ENCODE results near the gene HMX1.
A peak's percentile ranks its signal among the peaks of the same experiment; 100 is the strongest.

HMX1 gene

DNA sequence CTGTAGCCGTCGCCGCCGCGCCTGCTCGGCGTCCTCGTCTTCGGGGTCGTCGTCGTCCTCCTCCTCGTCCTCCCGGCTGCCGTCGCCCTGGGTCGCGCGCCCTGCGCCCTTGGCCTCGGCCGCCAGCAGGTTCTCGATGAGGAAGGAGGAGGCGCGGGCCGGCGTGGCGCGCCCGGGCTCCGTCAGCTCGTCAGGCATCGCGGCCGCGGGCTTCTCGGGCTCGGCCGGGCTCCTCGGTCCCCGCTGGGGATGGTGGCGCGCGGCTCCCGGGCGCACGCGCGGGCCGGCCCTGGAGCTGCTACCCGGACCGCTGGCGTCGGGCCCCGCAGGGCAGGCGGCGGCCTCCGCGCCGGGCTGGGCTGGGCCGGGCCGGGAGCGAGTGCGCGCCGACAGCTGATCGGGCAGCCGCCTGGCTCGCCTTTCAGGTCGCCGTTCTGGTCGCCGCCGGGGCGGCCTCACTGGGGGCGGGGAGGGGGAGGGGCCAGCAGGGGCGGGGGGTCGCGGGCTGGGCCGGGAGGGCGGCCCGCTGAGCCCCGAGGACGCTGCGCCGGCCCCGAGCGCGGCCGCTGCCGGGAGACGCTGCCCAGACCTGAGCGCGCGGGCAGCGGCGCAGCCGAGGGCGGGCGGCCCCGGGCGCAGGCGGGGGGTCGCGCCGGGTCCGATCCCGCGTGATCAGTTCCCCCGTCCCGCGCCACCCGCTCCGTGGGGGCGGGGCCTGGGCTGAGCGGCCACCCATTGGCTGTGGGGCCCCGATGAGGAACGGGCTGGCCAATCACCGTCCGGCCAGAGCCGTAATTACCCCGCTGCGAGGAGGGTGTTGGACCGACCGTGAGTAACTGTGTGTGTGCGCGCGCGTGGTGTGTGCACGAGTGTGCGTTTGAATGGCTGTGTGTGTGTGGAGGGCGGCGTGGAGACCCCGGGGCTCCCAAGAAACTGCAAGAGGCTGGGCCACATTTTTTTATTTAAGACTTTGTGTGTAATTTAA is at the start of gene HMX1:
HMX1 (minus strand) TSS at position 423 of the 985 bp plus-strand sequence; CDS start at position 198, 225 bp downstream.
- DNase-seq (ENCODE audit: low read depth): no peak

DNA sequence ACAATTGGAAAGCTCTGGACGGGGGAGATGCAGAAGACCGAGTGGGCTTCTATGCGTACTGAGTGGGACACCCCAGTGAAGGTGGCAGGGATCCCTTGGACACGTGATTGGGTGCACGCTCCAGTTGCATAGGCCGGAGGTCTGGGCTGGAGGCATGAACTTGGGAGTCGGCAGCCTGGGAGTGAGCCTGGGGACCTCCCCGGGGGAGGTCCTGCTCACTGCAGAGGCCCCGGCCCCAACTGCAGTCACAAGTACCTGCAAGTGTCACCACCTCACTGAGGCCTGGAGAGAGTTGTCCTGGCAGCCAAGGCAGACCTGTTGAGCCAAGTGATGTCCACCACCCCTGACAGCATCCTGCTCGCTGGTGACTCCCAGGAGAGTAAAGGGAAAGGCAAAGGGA is 49.3 kb upstream of the HMX1 start:
- no peak for DNase-seq (ENCODE audit: low read depth)

DNA sequence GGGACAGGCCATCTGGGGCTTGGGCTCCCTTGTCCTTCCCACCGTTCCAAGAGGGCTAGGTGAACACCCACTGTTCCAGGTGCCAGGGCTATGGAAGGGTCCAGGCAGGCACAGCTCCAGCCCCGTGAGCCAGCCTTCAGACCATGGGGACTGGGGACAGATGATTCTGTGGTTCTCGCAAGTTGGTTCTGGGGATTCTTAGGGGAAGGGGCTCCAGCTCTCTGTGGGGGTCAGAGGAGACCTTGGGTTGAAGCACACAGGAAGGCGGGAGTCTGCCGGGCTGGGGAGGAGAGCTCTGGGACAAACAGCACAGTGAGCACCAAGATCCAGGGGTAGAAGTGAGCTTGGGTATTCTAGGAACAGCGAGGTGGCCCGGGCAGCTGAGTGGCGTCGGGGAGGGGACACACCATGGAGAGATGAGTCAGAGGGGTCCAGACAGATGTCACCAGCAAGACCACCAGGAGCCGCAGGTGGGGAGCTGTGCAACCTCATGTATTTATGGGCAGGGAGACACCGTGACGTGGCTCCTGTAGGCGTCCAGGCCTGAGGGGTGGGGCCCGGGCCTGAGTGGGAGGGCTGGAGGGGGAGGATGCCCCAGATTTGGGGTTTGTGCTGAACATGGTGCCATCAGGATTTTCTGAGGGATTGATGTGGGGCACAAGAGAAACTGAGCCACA is 48.8 kb upstream of the HMX1 start:
- DNase-seq (ENCODE audit: low read depth): no peak

DNA sequence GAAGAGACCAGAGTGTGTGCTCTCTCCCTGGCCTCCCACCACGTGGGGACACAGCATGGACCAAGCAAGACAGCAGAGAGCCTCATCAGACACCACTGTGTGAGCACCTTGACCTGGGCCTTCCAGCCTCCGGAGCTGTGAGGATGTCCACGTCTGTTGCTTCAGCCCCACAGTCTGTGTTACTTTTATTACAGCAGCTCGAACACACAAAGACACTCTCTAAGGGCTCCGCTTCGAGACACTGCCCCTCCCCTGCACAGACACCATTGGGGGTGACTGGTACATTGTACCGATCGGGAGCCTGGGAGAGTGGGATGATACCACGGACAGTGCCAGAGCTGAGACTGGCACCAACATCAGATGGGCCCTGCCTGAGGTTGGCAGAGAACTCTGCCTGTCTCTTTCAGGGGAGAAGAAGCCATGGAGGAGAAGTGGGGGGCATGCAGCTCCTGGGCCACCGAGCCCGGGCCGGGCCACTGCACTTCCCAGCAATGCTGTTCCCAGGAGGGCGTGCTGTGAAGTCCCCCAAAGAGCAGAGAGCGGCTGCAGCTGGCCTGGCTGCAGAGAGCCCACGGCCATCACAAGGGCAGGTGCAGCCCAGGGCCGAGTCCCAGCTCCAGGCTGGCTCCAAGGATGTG is 48.1 kb upstream of the HMX1 start:
- DNase-seq (ENCODE audit: low read depth): no peak

DNA sequence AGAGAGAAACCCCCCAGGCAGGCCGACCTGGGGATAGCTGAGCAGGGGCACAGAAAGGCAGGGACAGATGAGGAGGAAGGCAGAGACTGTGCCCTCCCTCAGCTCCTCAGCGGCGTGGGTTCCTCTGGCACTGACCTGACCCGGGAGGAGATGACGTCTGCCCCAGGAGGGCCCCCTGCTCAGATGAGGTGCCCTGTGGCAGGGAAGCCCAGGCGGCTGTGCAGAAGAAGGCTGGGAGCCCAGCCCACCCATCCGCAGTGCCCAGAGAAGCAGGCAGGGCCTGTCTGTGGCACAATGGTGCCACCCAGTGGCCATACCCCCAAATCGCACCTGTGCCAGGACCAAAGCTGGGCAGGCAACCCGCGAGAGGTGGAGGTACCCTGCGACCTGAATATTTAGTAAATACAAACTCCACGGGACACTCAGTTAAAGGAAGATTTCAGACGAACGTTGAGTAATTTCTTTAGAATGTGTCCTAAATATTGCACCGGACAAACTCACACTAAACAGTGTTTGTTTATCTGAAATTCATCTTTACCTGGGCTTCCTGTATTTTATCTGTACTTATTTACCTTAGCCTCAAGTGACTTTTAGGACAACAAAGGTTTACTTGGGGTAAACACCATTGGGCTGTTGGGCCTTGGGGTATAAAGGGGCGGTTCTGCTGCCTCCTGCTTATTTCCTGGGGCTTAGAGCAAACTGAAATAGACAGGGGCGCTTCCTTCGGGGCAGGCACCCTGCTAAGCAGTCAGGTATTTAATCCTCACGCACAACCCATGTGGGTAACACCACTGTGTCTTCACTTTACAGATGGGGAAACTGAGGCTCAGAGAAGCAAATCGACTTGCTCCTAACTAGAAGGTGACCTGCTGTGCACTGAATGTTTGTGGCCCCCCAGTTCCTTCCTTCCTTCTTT is 46.5 kb upstream of the HMX1 start:
- DNase-seq (ENCODE audit: low read depth): peak; percentile 35

DNA sequence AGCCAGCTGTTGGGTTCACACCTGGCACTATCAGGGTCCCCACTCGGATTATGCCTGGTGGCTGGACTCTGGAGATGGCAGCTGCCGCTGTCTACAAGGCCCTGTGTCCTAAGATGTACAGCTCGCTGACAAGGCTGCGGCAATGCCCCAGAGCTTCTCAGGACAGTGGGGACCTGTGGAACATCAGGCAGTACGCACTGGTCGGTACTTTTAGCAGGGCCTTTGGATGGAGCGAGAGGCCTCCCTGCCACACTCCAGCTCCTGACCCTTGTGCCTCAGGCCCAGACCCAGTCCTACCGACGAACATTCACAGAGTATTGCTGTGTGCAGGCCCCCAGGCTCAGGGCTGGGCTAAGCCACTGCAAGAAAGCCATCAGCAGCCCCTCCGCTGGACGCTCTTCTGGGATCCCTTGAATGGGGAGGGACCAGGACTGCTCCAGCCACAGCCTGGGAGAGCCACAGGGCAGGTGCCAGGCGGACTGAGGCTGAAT is 45.7 kb upstream of the HMX1 start:
- DNase-seq (ENCODE audit: low read depth): no peak

DNA sequence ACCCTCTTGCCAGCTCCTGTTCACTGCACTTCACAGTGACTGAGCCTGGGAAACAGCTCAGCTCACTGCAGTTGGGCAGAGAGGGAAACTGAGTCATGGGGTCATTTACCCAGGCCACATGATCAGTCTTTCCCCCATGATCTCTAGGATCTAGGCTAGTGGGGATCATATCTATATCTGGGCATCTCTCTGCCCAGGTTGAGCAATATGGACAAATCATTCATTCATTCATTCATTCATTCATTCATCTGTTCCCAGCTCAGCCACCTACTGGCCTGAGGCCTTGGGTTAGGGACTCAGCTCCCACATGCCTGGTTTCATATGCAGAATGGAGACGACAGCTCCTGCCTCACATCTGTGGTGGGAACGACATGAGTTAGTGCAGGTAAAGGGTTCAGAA is 45.3 kb upstream of the HMX1 start:
- no peak for DNase-seq (ENCODE audit: low read depth)

DNA sequence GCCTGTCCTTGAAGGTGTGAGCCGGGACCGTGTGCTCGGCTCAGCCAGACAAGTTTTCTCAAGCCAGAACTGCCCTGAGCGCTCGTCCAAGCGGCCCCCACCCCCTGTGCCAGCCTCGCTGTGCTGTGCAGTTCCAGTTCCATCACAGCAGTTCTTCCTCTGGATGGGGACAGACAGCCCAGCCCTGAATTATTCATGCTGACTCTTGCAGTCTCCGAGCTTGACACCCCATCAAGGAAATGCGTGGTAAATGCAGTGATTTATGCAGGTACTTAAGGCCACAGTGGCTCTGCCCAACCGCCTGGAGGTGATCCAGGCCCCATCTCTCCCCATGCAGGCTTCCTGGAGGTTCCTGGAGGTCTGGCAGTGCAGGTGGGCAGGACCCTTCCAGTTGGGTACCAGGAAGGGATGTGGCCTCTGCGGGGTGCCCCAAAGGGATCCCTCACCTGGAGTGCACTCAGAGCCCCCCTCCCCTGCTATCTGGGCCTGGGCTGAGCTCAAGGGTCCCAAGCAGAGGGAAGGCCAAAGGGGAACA is 44.8 kb upstream of the HMX1 start:
- DNase-seq (ENCODE audit: low read depth): no peak

DNA sequence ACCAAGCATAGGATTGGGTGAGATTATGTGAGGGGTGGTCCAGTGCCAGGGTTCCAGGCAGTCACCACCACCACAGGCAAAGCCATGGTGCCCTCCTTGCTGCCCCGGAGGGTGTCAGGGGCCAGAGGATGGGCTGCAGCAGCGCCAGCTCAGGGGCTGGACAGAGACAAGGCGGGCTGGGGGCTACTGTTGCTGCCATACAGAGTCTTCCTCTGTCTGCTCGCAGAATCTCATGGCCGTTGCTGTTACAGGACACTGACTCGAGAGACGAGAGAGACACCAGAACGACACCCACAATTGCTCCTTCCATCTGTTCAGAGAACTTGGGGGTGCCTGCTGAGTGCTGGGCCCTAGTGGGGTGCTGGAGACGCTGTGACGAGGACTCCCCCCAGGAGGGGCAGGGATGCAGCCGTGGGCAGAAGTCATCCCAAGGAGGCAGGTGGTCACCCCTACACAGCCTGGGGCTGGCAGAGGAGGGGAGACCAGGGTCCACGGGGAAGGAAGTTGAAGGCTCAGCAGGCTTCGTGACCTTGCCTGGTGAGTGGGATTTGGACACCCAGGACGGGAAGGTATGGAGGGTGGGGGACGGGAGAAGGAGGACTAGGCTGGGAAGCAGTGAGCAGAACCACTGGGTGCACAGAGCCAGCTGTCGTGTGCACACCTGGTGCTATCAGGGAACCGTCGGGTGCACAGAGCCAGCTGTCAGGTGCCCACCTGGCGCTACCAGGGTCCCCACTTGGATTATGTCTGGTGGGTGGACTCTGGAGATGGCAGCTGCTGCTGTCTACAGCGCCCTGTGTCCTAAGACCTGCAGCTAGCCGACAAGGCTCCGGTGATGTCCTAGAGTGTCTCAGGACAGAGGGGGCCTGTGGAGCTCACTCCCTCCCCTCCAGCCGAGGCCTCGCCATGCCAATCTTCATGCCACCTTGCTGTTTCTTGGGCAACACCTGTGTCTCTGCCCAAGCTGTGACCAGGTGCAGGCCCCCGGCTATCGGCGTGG is 43.9 kb upstream of the HMX1 start:
- no peak for DNase-seq (ENCODE audit: low read depth)

DNA sequence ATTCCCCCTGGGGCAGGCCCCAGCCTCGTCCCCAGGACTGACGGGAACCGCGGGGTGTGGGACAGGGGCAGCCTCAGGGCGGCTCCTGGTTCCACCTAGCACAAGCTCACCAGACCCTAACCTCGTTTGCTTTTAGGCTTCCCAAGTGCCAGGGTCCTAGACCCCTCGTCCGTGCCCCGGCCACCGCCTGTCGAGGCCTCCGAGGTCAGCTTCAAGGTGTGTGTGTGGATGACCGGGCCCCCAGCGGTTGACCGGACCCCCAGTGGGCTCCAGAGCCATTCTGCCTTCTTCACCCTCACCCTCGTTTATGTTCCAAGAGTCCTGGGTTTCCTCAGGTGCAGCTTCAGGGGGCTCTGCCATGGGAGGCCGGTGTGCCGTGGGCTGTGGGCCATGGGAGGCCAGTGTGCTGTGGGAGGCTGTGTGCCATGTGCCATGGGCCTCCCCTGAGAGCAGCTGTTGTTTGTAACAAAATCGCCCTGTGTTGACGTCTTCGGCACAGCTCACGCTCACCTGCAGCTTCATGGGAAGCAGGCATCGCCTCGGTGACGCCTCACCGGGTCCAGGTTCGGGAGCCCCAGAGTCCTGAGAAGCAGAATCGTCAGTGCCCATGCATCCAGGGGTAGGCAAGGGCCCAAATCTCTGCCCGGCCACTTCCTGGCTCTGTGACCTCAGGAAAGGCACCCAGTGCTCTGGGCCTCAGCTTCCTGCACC is 43.0 kb upstream of the HMX1 start:
- DNase-seq (ENCODE audit: low read depth): no peak

DNA sequence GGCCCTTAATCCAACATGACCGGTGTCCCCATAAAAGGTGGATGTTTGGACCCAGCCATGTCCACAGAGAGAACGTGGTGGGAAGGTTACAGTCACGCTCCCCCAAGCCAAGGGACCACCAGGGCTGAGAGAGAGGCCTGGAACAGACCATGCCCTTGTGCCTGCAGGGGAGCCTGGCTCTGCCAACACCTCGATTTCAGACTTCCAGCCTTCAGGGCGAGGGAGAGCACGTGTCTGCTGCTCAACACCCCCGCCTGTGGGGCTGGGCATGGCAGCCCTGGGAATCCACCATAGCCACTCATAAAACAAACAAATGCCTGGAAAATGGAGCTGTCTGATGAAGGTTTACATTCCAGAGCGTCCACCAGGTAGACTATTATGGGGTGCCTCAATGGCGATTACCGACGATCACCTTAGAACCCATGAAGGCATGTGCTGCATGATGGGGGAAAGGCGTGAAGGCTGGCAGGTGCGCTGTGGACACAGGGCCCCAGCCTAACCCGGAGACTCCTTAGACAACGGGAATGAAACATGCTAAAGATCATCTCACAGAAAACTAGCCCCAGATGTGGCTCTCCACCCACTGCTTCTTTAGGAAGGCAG is 42.3 kb upstream of the HMX1 start:
- DNase-seq (ENCODE audit: low read depth): no peak

DNA sequence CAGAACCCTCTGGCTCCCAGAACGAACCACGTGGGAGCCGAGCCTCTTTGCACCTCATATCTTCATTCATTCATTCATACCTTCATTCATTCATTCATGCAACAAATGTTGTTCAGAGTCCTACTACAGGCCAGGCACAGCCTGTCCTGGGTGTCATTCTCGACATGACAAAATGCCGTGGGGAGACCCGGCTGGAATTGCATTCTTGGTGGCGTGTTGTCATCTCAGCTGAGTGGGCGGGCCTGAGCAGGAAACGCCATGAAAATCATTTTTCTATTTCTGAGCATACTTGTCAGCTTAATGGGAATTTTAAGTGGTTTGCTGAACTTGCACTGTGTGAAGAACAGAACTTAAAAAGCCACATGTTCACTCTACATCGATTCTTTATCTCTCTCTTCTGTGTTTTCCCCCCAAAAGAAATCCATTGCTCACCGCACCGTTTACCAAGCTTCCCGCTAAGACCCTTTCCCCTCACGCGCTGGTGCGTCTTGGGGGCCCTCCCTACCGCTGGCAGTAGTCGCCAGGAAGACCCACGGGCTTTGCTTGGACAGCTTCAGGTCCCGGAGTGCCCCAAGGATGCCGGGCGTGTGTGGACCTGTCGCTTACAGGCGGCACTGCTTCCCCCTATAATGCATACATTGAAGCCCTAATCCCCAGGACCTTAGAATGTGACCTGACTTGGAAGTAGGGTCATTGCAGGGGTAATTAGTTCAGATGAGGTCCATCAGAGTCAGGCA is 41.6 kb upstream of the HMX1 start:
- DNase-seq (ENCODE audit: low read depth): no peak

DNA sequence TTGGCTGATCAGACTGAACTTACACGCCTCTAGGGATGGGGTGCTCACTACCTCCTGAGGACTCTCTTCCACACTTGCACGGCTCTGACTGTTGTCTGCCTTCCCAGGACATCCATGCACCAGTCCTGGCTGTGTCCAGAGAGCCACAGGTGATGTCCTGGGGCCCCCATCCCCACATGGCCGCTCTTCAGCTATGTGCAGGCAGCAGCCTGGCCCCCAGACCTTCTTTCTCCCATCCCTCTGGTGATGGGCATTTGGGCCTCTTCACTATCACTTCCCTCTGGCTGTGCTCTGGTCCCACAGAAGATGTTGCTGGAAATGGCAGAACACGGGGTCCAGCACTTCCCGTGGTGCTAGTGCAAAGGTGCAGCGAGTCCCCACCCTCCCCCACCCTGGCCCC is 40.9 kb upstream of the HMX1 start:
- no peak for DNase-seq (ENCODE audit: low read depth)

DNA sequence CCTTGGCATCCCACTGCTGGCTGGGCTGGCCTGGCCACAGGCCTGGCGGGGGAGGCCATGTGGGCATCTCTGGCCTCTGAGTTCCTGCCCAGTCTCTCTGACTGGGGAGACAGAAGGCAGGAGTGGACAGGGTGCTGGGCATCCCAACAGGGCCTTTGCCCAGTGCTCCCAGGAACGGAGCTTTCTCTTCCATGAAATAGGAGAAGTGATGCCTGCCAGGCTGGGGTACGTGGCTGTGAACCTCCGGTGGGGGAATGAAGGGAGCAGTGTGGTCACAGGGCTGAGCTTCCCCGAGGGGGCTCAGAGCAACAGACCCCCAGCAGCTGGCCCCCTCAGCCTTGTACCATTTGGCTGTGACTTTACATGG is 40.4 kb upstream of the HMX1 start:
- no peak for DNase-seq (ENCODE audit: low read depth)

DNA sequence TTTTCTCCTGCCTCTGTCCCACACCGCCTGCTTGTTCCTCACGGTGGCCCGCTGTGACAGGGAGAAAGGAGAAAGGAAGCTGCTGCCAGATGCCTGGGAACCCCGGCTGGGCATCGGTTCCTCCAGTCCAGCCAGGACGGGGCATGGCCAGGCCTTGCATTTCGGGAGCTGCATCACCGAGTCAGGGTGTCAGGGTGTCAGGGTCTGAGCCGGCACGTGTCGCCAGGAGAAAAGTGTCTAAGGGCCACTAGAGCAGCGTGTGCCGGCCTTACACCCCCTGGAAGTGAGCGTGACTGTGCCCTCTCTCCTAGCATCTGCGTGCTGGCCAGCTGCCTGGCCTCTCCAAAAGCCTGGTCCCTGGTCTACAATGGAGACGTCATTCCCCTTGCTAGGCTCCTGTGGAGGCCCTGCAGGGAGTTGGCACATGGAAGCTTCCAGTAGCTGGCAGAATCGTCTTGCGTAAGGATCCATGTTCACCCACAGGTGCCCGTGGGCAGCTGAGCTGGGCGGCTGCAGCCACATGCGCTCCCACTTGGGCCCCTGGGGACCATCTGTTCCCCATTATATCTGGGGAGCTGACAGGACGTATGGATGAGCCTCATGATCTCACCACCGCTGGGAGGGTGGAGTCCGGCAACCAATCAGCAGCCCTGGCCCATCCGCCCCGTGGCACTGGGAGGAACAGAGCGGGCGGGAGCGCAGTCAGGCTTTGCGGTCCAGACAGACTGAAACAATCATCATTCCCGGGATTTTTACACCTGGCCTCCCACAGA is 39.9 kb upstream of the HMX1 start:
- DNase-seq (ENCODE audit: low read depth): no peak

DNA sequence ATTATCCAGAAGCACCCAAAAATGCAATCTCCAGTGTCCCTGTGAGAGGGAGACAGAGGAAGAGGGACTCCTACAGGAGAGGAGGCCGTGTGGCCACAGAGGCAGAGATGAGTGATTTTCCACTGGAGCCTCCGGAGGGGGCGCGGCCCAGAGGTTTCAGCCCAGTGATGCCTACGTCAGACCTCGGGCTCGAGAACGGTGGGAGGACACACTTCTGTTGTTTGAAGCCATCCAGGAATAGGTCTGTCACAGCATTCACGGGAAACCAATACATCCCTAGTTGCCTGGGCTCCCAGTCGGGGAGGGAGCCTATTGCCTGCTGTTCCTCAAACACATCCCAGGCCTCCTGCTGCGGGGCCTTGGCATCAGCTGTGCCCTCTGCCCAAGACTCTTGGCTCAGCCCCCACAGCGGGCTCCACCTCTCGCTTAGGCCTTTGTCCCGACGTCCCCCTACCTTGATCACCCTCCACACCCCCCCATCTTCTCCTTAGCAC is 39.2 kb upstream of the HMX1 start:
- DNase-seq (ENCODE audit: low read depth): no peak

DNA sequence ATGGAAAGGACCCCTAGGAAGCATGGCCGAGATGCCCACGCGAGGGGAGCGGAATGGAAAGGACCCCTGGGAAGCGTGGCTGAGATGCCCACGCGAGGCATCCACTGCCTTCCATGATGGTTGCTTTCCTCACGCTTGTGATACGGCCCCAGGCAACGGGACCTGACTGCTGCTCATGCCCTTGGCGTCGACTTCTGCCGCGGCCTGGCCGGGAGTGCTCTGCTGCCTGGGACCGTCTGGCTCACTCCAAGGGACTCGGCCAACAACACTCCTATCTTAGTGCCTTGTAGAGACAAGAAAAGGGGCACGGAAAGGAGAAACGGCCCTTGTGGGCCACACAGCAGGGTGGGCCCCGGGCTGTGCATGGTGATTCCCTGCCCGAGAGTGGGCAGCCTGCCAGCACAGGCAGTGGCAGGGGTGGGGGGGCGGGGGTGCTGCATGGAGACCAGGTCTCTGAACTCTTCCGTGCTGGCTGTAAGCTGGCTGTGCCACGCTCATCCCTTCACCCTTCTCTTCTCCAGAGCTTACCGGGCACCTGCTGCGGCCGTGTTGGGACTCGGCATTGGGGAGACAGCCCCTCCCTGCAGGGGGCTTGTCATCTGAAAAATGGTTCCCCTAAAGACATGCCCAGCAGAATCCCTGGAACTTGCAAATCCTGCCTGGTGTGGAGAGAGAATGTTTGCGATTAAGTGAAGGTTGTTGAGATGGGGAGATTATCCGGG is 38.6 kb upstream of the HMX1 start:
- DNase-seq (ENCODE audit: low read depth): no peak
